SK-N-SH (cell line): ENCODE measurements around the gene ERN1.

Experiments used
- CTCF ChIP-seq: fragments of 200-600 bp; sonication (generic); IDR thresholded peaks from 2 replicates; pipeline ENCODE4 v1.6.1; 2017; ENCODE audit warnings: antibody characterized with exemption, mild to moderate bottlenecking, moderate library complexity
- RAD21 ChIP-seq: IDR thresholded peaks from 2 replicates; pipeline ENCODE4 v1.6.1; 2012; ENCODE audit warnings: mild to moderate bottlenecking, low read length
- REST ChIP-seq: IDR thresholded peaks from 2 replicates; pipeline ENCODE4 v1.6.1; 2012; ENCODE audit warnings: mild to moderate bottlenecking, low read depth, low read length, moderate library complexity
- RXRA ChIP-seq: IDR thresholded peaks from 2 replicates; pipeline ENCODE4 v1.4.0; 2012; ENCODE audit warnings: low read depth, mild to moderate bottlenecking, borderline replicate concordance

DNA sequence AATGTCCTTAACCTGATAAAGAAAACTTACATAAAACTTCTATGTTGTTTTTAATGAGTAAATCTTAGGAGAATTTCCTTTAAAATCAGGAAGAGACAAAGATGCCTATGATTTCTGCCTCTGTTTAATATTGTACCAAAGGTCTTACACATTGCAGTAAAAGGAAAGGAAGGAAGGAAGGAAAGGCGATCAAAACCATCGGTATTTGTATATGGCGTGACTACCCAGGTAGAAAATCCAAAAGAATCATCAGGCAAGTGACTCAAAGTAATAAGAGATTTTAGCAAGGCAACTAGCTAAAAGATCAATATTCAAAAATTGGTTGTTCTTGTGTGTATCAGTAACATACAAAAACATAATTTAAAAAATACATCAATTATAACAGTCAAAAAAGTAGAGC, 113.0 kb downstream of the ERN1 start:
- TF ChIP-seq RXRA (no peak), REST (no peak), CTCF (no peak), RAD21 (no peak)
